Iris pigment epithelial cell (primary cell): ENCODE data around the gene MYO7B.
"Not testable (repeated sequence)": the region's sequence is repeated elsewhere in the genome, so short reads cannot be mapped to it uniquely, and the experiment has no call there.

Experiments used
- DNase-seq: peaks from one replicate; pipeline ENCODE4 v3.0.0-alpha.2; 2011; ENCODE audit warnings: low read depth

Gene MYO7B

DNA sequence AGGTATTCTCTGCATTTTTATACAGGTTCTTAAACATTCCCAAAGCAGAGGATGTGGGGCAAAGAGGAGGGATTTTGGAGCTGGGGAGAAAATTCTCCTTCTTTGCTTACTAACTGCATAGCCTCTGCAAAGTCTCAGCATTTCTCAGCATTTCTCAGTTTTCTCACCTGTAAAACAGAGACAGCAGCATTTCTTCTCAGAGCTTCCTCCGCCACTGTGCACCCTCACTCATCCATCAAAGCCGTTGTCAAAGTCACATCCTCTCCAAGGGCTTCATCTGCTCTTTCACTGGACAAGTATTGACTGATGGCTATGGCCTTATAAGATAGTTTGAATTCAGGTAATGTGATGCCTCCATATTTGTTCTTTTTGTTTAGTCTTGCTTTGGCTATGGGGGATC is 17.4 kb downstream of the MYO7B start:
- no peak for DNase-seq

DNA sequence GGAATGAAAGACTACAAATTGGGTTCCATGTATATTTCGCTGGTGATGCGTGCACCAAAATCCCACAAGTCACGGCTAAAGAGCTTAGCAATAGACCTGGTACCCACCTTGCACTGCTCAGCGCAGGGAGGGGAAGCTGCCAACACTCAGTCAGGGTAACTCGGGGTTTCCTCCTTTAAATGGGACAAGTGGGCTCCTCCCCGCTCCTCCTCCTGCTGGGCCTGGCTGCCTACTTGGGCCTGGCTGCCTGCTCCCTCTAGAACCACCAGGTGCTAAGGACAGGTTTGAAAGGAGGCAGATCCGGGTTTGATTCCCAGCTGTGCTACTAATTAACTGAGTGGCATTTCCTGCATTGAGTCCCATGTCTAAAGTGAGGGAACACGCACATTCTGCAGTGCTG is 23.4 kb downstream of the MYO7B start:
- no peak for DNase-seq

GRCh38 chr2:127559454-127559853 is 24.0 kb downstream of the MYO7B start:
- no peak for DNase-seq

- no peak for DNase-seq
Observed at GRCh38 chr2:127560201-127560930, 24.9 kb downstream of the MYO7B start.

DNA sequence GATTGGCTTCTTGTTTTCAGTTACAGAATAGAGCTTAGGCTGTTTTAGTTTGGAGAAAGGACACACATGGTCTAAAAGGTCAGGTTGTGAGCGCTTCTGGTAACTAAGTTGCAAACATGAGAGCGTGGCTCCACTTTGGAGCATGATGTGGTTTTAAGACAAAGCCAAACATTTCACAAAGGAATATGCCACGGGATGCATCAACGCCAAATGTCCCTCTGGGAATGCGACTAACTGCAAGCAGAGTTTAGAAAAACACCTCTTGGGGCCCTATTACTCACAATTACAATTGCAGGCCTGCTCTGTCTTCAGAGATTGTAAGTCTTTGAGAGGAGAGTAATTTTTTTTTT is 25.4 kb downstream of the MYO7B start:
- DNase-seq: no peak

GRCh38 chr2:127561371-127561770 is 25.9 kb downstream of the MYO7B start:
- DNase-seq: no peak

- DNase-seq: no peak
Observed at GRCh38 chr2:127562936-127563335, 27.5 kb downstream of the MYO7B start.

- no peak for DNase-seq
Observed at GRCh38 chr2:127563458-127564428, 28.3 kb downstream of the MYO7B start.

GRCh38 chr2:127564429-127565260 is 29.2 kb downstream of the MYO7B start:
- DNase-seq: no peak

- DNase-seq: no peak
Observed at GRCh38 chr2:127565261-127566138, 30.0 kb downstream of the MYO7B start.

DNA sequence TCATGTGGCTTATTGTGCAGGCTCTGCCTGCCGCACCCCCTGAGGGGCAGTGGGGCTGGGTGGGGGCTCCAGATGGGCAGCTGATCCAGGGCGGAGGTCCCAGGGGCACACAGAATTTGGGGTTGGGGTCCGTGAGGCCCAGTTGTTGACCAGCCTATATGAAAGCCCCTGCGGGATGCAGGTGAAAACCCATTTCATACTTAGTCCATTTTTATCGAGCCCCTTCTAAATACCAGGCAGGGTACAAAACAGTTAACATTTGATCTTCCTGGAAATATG is 30.6 kb downstream of the MYO7B start:
- DNase-seq: no peak

GRCh38 chr2:127566576-127566975 is 31.1 kb downstream of the MYO7B start:
- DNase-seq: no peak

DNA sequence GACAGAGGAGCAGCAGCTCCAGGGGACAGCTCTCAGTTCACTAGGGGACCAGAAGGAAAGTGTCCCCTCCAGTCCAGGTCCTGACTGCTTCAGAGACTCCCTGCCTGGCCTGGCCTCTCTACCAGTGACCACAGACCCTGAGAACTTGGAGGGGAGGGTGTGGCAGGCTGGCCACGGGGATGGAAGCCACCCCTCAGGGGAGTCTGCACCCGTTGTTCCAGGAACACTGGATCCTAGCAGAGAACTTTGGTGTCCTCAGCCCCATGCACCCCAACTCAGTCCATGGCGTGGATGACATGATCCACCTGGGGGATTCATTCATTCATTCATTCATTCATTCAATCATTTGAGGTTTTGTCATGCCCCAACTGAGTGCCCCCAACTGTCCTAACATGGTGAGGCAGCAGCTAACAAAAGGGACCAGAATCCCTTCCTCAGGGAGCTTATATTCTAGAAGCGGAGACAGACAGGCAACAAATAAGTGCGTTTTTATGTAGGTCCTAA is 31.9 kb downstream of the MYO7B start:
- DNase-seq: no peak

DNA sequence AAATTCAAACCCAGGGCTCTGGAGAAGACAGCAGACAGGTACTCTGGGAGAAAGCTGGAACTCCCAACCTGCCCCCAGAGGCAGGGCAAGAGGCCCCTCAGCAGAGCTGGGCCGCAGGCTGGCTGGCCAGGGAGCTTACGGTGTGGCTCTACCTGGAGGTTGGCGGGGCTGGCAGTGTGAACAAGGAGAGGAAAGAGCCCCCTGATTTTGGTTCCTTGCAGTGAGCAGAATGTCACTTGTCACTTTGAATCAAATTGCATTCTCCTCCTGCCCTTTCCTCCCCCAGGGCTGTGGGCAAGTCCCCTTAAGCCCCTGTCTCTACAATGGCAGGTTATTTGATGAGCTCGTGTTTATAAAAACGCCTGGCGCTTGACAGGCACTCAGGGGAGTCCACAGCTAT is 32.6 kb downstream of the MYO7B start:
- DNase-seq: no peak

GRCh38 chr2:127569666-127570065 is 34.2 kb downstream of the MYO7B start:
- no peak for DNase-seq

DNA sequence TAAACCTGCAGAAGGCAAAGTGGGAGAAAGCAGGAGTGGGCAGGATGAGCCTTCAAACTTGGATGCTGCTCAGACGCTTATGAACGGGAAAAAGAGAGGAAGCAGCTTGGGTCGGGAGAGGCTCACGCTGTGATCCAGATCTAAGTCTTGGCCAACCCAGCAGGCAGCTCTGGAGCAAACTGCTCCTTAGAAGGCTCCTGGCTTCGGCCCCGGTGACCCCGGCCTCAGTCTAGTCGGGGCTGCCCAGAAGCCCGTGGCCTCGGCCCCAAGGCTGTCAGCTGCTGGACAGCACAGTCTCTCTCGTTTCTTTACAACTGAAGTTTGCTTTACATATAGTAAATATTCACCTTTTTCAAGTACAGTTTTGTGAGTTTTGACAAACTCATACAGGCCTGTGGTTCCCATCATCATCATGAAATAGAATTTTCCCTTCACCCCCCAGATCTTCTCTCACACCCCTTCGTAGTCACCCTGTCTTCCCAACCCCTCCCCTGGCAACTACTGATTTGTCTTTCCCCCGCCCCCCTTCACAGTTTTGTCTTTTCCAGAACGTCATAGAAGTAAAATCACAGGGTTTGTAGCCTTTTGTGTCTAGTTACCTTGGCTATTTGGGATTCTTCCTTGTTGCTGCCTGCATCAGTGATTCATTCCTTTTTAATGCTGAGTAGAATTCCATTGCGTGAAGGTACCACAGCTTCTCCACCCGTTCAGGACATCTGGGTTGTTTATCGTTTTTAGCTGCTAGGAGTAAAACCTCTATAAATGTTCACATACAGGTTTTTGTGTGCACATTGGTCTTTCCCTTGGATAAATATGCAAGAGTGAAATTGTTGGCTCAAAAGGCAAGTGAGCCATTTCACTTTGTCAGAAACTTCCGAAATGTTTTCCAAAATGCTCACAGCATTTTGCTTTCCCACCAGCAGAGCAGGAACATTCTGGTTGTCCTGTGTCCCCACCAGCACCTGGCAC is 35.1 kb downstream of the MYO7B start:
- no peak for DNase-seq

- not testable (repeated sequence) for DNase-seq
Observed at GRCh38 chr2:127572352-127572751, 36.9 kb downstream of the MYO7B start.

DNA sequence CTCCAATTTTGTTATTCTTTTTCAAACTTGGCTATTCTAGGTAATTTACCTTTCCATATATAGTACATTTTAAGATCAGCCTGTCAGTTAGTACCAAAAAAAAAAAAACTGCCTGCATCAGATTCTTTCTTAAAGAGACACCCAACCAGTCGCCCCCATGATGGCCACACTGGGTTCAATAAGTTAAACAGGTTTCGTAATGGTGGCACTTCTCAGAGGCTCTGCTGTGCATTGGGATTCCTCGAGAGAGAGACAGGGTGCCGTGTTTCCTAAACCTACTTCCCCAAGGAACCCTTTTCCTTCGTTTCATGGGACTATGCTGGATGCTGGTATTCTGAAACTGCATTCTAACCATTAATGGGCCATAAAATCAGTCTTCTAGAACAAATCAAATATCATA is 37.4 kb downstream of the MYO7B start:
- DNase-seq: no peak

DNA sequence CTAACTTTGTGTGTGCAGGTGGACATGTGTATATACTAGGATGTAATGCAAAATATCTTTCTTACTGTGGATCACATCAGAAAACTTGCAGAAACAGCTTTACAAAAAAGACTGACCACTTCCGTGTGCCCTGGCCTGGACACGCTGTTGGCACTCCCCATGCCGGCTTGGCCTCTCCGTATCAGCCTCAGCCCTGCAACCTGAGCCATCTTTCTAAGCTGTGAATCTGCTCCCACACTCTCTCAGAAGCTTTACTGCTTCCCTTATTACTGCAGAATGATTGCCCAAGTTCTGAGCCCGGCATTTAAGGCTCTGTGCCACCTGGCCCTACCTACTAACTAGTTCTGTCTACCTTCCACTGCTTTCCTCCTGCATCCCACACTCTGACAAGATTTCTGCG is 37.8 kb downstream of the MYO7B start:
- no peak for DNase-seq

GRCh38 chr2:127573771-127574170 is 38.3 kb downstream of the MYO7B start:
- no peak for DNase-seq
